ENCODE measurements around the gene CPXM2. TPM values are rescaled to one million over a fixed set of nuclear protein-coding genes. Genes with fewer than 3 reads are reported as not detected.

The CPXM2 gene
- total RNA-seq, 1 donor from 2014 or later = 18.9 TPM

GRCh38 chr10:123884907-123885381 is 6.7 kb downstream of the CPXM2 start:
- Histone ChIP-seq H3K36me3 (no peaks in the 10 kb centered on the region), H3K4me1 (peaks cover 26% of the 10 kb centered on the region), H3K27ac (no peak overlapping the region), H3K4me3 (no peak overlapping the region), H3K27me3 (no peaks in the 10 kb centered on the region), H3K9me3 (no peaks in the 10 kb centered on the region)
- no peak for DNase-seq (ENCODE audit: extremely low spot score in 2 of 2)
- no peak for TF ChIP-seq POLR2AphosphoS5 (IDR thresholded peaks at IDR 0.05; ENCODE audit: insufficient read depth in 1 of 2, low read depth in 1 of 2)
- no peak for TF ChIP-seq POLR2A (IDR thresholded peaks at IDR 0.05)
- TF ChIP-seq, protein P1, sequence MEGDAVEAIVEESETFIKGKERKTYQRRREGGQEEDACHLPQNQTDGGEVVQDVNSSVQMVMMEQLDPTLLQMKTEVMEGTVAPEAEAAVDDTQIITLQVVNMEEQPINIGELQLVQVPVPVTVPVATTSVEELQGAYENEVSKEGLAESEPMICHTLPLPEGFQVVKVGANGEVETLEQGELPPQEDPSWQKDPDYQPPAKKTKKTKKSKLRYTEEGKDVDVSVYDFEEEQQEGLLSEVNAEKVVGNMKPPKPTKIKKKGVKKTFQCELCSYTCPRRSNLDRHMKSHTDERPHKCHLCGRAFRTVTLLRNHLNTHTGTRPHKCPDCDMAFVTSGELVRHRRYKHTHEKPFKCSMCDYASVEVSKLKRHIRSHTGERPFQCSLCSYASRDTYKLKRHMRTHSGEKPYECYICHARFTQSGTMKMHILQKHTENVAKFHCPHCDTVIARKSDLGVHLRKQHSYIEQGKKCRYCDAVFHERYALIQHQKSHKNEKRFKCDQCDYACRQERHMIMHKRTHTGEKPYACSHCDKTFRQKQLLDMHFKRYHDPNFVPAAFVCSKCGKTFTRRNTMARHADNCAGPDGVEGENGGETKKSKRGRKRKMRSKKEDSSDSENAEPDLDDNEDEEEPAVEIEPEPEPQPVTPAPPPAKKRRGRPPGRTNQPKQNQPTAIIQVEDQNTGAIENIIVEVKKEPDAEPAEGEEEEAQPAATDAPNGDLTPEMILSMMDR (IDR thresholded peaks at IDR 0.05) = no peak
- intact Hi-C loops (cut with DNase I) = loop anchor here (10.0 kb wide), 1 partner anchor 80 kb away; no protein-coding TSS in a partner anchor

DNA sequence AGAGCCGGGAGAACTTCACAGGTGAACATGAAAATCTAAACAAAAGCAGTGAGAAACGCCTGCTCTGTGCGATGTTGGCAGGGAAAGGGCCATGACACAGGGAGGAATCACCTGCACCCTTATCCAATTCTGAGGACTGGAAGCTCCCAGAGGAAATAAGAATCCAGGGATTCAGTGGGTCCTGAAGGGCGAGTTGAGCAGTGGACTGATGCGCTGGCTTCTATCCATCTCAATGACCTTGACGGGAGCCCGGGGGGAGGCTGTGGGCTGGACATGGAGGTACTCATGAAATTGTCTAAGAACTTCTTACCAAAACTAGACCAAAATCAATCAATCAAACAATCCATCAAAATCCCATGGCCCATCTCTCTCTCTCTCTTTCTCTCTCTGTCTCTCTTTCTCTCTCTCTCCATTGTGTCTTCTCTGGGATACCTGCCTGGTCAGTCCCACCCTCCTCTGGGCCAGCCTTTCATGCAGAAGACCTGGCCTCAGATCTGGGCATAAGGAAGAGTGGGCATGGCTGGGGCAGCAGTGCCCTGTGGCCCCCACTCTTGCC is 7.2 kb downstream of the CPXM2 start:
- TF ChIP-seq POLR2A (IDR thresholded peaks at IDR 0.05) (no peak), POLR2AphosphoS5 (IDR thresholded peaks at IDR 0.05; ENCODE audit: insufficient read depth in 1 of 2, low read depth in 1 of 2) (no peak)
- TF ChIP-seq, protein P1 (IDR thresholded peaks at IDR 0.05) = no peak
- intact Hi-C loops (cut with DNase I) = loop anchor here (10.0 kb wide), 1 partner anchor 80 kb away; no protein-coding TSS in a partner anchor
- Histone ChIP-seq H3K36me3 (no peaks in the 10 kb centered on the region), H3K4me1 (peaks cover 26% of the 10 kb centered on the region), H3K27ac (no peak overlapping the region), H3K9me3 (no peaks in the 10 kb centered on the region), H3K4me3 (no peak overlapping the region), H3K27me3 (no peaks in the 10 kb centered on the region)
- no peak for DNase-seq (ENCODE audit: extremely low spot score in 2 of 2)

- Histone ChIP-seq H3K36me3 (no peaks in the 10 kb centered on the region), H3K4me3 (no peak overlapping the region), H3K9me3 (no peaks in the 10 kb centered on the region), H3K27me3 (no peaks in the 10 kb centered on the region), H3K4me1 (peaks cover 26% of the 10 kb centered on the region), H3K27ac (no peak overlapping the region)
- DNase-seq (ENCODE audit: extremely low spot score in 2 of 2) = no peak
- intact Hi-C loops (cut with DNase I) = loop anchor here (10.0 kb wide), 1 partner anchor 81 kb away; no protein-coding TSS in a partner anchor
- TF ChIP-seq, protein P1 (IDR thresholded peaks at IDR 0.05) = no peak
- TF ChIP-seq POLR2A (IDR thresholded peaks at IDR 0.05) = no peak
- no peak for TF ChIP-seq POLR2AphosphoS5 (IDR thresholded peaks at IDR 0.05; ENCODE audit: insufficient read depth in 1 of 2, low read depth in 1 of 2)
These were observed 7.8 kb downstream of the CPXM2 start for GRCh38 chr10:123883673-123884320.

GRCh38 chr10:123882681-123883445 is 8.7 kb downstream of the CPXM2 start:
- H3K9me3 ChIP-seq = no peaks in the 10 kb centered on the region
- H3K27me3 ChIP-seq = no peaks in the 10 kb centered on the region
- H3K4me1 ChIP-seq = peaks cover 26% of the 10 kb centered on the region
- TF ChIP-seq POLR2A (IDR thresholded peaks at IDR 0.05) = no peak
- no peak for TF ChIP-seq POLR2AphosphoS5 (IDR thresholded peaks at IDR 0.05; ENCODE audit: insufficient read depth in 1 of 2, low read depth in 1 of 2)
- TF ChIP-seq, protein P1 (IDR thresholded peaks at IDR 0.05) = no peak
- no peak for DNase-seq (ENCODE audit: extremely low spot score in 2 of 2)
- intact Hi-C loops (cut with DNase I) = loop anchor here (10.0 kb wide), 1 partner anchor 82 kb away; no protein-coding TSS in a partner anchor
- no peaks in the 10 kb centered on the region for H3K36me3 ChIP-seq
- no peak overlapping the region for H3K27ac ChIP-seq
- H3K4me3 ChIP-seq = no peak overlapping the region
